Measurements from ENCODE around the gene MAPKAPK2. TPM values are rescaled to one million over a fixed set of nuclear protein-coding genes. Genes with fewer than 3 reads are reported as not detected.
"Not testable (repeated sequence)": the region's sequence is repeated elsewhere in the genome, so short reads cannot be mapped to it uniquely, and the experiment has no call there.

Gene MAPKAPK2
- total RNA-seq, 1 experiment from 2014 or later = 27.9 TPM

DNA sequence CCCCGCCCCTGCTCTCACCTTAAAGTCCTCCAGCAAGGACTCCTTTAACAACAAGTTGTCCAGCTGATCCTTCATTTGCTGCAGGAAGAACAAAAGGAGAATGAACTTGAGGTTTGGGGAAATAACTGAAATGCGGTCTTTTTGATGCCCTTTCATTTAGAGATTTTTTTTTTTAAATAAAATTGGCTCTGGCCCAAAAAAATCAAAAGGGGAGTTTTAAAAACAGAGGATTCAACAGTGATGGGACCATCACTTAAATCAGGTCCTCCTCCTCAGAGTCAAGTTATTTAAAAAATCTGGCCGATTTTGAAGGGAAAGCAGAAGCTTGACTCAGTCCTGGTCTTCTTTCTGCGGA lies 86.6 kb downstream of the MAPKAPK2 start:
- no peak for DNase-seq (ENCODE audit: low read depth, low spot score)
- in situ Hi-C loops (cut with HindIII; ENCODE audit: low pct_unique_long_range_greater_than_20kb, low sequenced_read_pairs) = no loop called here

DNA sequence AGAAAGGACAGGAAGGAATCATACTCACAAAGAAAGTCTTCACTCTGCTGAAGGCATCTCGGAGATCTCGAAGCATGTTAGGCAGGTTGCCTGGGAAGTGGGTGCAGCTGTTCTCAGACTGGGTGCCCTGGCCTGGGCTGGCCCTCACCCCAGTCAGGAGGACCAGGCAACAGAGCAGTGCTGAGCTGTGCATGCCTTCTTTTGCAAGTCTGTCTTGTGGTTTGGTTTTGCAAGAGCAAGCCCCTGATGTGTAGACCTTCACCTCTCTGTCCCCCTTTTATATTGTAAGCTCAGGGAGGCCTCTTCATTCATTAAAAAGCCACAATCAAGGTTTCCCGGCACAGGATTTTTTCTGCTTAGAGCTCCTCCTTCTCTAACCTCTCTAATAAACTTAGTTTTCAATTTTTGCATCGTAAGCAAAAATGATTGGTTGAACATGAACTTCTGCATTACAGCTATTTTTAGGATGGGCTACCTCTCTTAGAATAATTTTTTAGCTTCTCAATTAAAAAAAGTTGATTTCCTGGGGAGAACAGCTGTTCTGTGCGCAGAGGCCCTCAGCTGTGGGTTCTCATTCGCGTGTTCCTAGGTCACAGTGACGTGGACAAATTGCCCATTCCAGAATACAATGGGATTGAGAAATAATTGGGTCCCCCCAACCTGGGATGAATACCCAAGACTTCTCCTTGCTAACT lies 87.7 kb downstream of the MAPKAPK2 start, which contains the start of gene IL10:
Gene IL10 (minus strand): TSS at position 252 of the 695 bp plus-strand sequence. CDS start 59 bp downstream, at position 193.
- DNase-seq (ENCODE audit: low read depth, low spot score) = no peak
- in situ Hi-C loops (cut with HindIII; ENCODE audit: low pct_unique_long_range_greater_than_20kb, low sequenced_read_pairs) = no loop called here

DNA sequence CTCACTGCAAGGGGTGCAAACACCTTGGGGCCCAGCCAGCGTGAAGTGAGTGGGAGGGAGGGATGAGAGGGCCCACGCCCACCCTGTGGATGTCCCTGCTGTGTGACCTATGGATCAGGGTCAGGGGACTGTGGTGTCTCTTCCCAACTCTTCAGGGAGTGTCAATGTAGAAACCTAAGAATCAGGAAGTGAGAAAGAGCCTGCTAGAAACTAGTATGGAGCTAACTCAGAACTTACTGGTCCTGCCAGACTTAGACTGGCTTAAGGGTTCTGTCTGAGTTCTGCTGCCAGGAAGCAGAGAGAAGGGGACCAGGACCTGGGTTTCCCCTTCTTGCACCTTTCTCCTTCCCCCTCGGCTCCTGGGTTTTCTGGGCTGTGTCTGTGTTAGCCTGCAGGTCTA lies 89.4 kb downstream of the MAPKAPK2 start:
- in situ Hi-C loops (cut with HindIII; ENCODE audit: low pct_unique_long_range_greater_than_20kb, low sequenced_read_pairs) = no loop called here
- no peak for DNase-seq (ENCODE audit: low read depth, low spot score)

DNA sequence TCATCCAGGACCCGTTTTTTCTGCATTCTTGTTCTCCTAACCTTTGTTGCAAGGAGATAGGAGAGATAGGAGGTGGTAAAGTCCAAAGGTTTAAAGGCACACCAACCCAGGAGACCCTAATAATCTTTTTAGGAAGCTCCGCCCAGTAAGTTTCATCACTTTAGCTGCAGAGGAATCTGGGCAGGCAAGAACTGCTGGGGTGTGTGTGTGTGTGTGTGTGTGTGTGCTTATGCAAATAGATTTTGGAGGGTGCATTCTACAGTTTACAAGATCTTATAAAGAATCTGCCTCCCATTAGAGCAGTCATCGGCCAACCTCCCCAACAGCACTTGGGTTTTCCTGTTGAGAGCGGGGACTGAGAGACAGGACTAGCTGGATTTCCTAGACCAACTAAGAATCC lies 91.5 kb downstream of the MAPKAPK2 start:
- DNase-seq (ENCODE audit: low read depth, low spot score) = no peak
- in situ Hi-C loops (cut with HindIII; ENCODE audit: low pct_unique_long_range_greater_than_20kb, low sequenced_read_pairs) = no loop called here

DNA sequence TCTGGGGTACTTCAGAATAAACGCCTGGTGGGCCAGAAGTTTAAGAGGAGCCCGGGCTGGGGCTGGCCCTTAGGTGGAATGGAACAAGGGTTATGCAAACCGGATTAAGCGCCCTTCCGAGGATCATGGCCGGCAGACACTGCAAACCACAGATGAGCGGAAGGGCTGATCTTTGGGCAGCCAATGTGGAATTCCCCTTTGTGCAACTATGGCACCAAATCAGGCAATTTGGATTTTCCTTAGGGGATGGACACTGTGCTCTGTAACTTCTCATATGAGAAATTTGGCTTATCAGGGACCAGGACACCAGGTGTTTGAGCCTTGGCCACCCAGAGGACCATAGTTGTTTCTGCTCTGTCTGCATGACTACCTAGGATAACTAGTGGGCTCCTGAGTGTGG lies 93.3 kb downstream of the MAPKAPK2 start:
- DNase-seq (ENCODE audit: low read depth, low spot score) = no peak
- in situ Hi-C loops (cut with HindIII; ENCODE audit: low pct_unique_long_range_greater_than_20kb, low sequenced_read_pairs) = no loop called here

DNA sequence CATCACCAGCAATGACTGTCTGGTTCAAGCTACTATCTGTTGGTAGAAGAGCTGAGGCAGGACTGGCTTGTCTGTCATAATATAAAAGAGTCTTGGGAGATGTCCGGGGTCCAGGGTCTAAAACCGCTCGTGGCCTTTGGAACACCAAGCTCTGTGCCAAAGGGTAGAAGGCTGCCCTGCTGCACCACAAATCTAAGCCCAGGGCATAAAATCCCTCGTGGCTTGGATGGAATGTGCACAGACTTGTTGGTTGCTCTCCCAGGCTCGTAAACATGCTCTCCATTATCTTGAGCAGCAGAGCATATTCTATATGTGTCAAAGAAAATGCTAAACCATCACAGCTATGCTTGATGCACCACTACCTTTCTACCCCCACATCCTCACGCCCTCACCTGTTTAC lies 94.2 kb downstream of the MAPKAPK2 start:
- DNase-seq (ENCODE audit: low read depth, low spot score); in situ Hi-C loops (cut with HindIII; ENCODE audit: low pct_unique_long_range_greater_than_20kb, low sequenced_read_pairs): not testable (repeated sequence)

DNA sequence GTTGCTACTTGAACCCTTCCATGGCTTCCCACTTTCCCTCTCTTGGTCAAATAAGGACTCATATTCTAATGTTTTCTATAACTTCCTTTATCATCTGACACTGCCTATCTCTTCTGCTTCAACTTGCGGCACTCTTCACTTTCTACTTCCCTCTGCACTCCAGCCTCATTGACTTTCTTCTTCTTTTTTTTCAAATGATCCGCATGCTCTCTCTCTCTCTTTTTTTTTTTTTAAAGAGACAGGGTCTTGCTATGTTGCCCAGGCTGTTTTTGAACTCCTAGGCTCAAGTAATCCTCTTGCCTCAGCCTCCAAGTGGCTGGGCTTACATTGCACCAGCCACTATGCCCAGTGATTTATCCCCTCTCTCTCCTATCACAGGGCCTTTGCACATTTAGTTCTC lies 94.9 kb downstream of the MAPKAPK2 start:
- in situ Hi-C loops (cut with HindIII; ENCODE audit: low pct_unique_long_range_greater_than_20kb, low sequenced_read_pairs) = no loop called here
- DNase-seq (ENCODE audit: low read depth, low spot score) = no peak

DNA sequence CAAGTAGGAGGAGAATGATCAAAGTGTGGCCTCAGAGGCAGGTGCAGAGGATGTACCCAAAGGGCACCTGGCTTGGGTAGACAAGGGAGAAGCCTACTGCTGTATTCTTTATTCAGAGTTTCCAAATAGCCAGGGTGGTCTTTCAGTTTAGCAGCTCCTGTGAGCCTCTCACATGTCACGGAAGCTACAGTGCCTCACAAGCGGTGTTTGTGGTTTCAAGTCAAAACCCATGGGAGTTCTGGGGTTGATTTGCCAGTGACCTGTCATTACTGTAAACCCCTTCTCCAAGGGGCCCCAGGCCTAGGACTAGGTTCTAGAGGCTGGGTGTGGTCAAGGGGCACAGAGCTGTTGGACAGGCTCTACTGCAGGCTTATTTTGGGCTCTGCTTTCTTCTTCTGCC lies 97.7 kb downstream of the MAPKAPK2 start:
- DNase-seq (ENCODE audit: low read depth, low spot score) = no peak
- in situ Hi-C loops (cut with HindIII; ENCODE audit: low pct_unique_long_range_greater_than_20kb, low sequenced_read_pairs) = no loop called here

DNA sequence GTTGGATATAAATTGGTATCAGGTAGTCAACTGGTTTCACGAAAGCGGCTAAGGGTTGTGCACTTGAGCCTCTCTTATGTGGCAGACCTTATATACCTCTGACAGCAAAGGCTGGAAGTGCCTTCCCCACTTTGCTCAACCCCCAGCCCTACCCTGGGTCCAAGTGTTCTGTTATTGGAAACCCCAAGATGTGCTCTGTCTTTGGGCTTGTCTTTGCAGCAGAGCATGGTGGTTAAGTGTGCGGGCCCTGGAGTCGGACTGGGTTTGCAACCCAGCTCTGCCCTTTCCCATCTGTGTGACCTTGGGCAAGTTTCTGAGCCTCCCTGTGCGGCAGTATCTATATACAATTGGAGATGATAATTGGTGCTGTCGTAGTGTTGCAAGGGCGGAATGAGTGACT lies 98.8 kb downstream of the MAPKAPK2 start:
- in situ Hi-C loops (cut with HindIII; ENCODE audit: low pct_unique_long_range_greater_than_20kb, low sequenced_read_pairs) = no loop called here

More for the DNA sequence above, 98.8 kb downstream of the MAPKAPK2 start:
- no peak for DNase-seq (ENCODE audit: low read depth, low spot score)

Small RNA genes lying within 50 kb of the gene (small RNA-seq; reads per million reads assigned to genes)
- gene RF00019 = 0 reads per million in 2 experiments

Other genes starting within 250 kb of the MAPKAPK2 start
- gene IKBKE, start 214.4 kb upstream of the MAPKAPK2 start, total RNA-seq (2014; rRNA removed; shearing (Covaris generic)) = 6.5 and 6.8 TPM in 2 replicates
- gene RASSF5, start 177.4 kb upstream of the MAPKAPK2 start, total RNA-seq (2014; rRNA removed; shearing (Covaris generic)) = 0.56 and 0.58 TPM in 2 replicates
- gene EIF2D, start 72.4 kb upstream of the MAPKAPK2 start, total RNA-seq (2014; rRNA removed; shearing (Covaris generic)) = 57.8 and 58.7 TPM in 2 replicates
- 26.3 and 33.1 TPM in 2 replicates for gene DYRK3, start 49.4 kb upstream of the MAPKAPK2 start, total RNA-seq (2014; rRNA removed; shearing (Covaris generic))
- 0.26 TPM in 1 of 2 replicates, not detected in the other for gene IL19, start 85.9 kb downstream of the MAPKAPK2 start, total RNA-seq (2014; rRNA removed; shearing (Covaris generic))
- not detected in 2 replicates for gene IL10, start 87.6 kb downstream of the MAPKAPK2 start, total RNA-seq (2014; rRNA removed; shearing (Covaris generic))
- gene IL20, start 180.7 kb downstream of the MAPKAPK2 start, total RNA-seq (2014; rRNA removed; shearing (Covaris generic)) = not detected in 2 replicates
- 0.37 TPM in 1 of 2 replicates, not detected in the other for gene IL24, start 212.5 kb downstream of the MAPKAPK2 start, total RNA-seq (2014; rRNA removed; shearing (Covaris generic))
- gene FCMR, start 237.0 kb downstream of the MAPKAPK2 start, total RNA-seq (2014; rRNA removed; shearing (Covaris generic)) = 1.7 and 2.8 TPM in 2 replicates

Data from SK-MEL-5 (cell line).